B cell (primary cell): ENCODE measurements around the gene PARD3.

ENCODE experiments used
- EZH2 ChIP-seq: IDR thresholded peaks from 2 replicates; pipeline ENCODE4 v1.6.1; 2012; ENCODE audit warnings: borderline replicate concordance, low read depth, mild to moderate bottlenecking, moderate library complexity, low read length; ENCODE audit not compliant: insufficient read depth, poor library complexity, severe bottlenecking
- TF ChIP-seq, protein P1 (sequence below): fragments of 200-600 bp; IDR thresholded peaks from one replicate; pipeline ENCODE4 v1.8.0; 2022; ENCODE audit warnings: antibody characterized with exemption, mild to moderate bottlenecking

DNA sequence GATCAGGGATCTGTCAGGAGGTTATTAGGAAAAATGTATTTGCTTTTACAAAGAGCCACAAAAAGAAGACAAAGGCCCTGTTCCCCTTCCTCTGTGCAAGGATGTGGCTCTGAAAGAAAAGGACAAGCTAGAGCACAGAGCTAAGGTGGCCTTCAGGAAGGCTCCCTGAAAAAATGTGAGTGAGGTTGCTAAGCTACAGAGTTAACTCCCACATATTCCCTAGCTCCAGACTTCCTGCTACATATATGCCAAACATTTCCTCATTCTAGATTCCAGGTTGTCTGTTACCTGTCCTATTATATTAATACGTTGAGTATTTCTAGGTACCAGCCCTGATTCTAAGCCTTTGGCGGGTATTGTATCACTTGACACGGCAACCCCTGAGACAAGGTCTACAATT lies 369.0 kb downstream of the PARD3 start:
- TF ChIP-seq, protein P1, sequence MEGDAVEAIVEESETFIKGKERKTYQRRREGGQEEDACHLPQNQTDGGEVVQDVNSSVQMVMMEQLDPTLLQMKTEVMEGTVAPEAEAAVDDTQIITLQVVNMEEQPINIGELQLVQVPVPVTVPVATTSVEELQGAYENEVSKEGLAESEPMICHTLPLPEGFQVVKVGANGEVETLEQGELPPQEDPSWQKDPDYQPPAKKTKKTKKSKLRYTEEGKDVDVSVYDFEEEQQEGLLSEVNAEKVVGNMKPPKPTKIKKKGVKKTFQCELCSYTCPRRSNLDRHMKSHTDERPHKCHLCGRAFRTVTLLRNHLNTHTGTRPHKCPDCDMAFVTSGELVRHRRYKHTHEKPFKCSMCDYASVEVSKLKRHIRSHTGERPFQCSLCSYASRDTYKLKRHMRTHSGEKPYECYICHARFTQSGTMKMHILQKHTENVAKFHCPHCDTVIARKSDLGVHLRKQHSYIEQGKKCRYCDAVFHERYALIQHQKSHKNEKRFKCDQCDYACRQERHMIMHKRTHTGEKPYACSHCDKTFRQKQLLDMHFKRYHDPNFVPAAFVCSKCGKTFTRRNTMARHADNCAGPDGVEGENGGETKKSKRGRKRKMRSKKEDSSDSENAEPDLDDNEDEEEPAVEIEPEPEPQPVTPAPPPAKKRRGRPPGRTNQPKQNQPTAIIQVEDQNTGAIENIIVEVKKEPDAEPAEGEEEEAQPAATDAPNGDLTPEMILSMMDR = no peak
- TF ChIP-seq EZH2 = no peak
